Lower leg skin (tissue), 4 donors: Measurements from ENCODE around the gene NUPR1. TPM values are rescaled to one million over a fixed set of nuclear protein-coding genes. Genes with fewer than 3 reads are reported as not detected.
"Not testable (repeated sequence)": the region's sequence is repeated elsewhere in the genome, so short reads cannot be mapped to it uniquely, and the experiment has no call there.

Source experiments
- DNase-seq, 2 donors: peaks; one replicate each; pipeline ENCODE4 v3.0.0-alpha.2; 2019; ENCODE audit warnings: low spot score in 2 of 2
- H3K4me3 ChIP-seq: fragments of 200-600 bp; sonication (generic); 2 replicates; pipeline ENCODE4 v1.5.1; 2017; ENCODE audit warnings: mild to moderate bottlenecking, low read depth; ENCODE audit not compliant: poor library complexity, severe bottlenecking
- CTCF ChIP-seq, 3 donors: fragments of 450-650 bp; IDR thresholded peaks; one replicate each; pipeline ENCODE4 v1.5.1; 2016; ENCODE audit warnings: antibody characterized with exemption in 3 of 3, mild to moderate bottlenecking in 3 of 3, moderate library complexity in 2 of 3
- POLR2A ChIP-seq, 2 donors: fragments of 450-650 bp; IDR thresholded peaks; one replicate each; pipeline ENCODE4 v1.6.1; 2016 to 2017; ENCODE audit warnings: antibody characterized with exemption in 2 of 2, mild to moderate bottlenecking in 1 of 2, moderate library complexity in 1 of 2
- WGBS, 2 donors: methylation state at CpG; one replicate each; pipeline ENCODE4 v1.1.5; 2018; 5-methylcytosine and 5-hydroxymethylcytosine counted together
- intact Hi-C: fragments of 100-400 bp; cut with DNase I; formaldehyde crosslinking; loops from one replicate; pipeline ENCODE4 v1.15.0; 2023; ENCODE audit warnings: low total_unique reads
- total RNA-seq, 4 donors: library from RNA; depleted of rRNA; stranded (reverse); fragments of >200 nt; gene quantifications; one replicate each; pipeline ENCODE4 v1.1.0, GENCODE V29; 2016

NUPR1 gene
- total RNA-seq, 4 donors from 2014 or later, result 52.4 to 275 (median 140) TPM

- intact Hi-C loops, result no loop called here
- H3K4me3 ChIP-seq, result no peak overlapping the region
- WGBS, 2 donors, result 76 to 86% methylated on average over 5 of the region's 5 CpGs
- no peak for TF ChIP-seq POLR2A (IDR thresholded peaks at IDR 0.05)
- no peak for TF ChIP-seq CTCF (IDR thresholded peaks at IDR 0.05)
- no peak for DNase-seq
Measured at GRCh38 chr16:28569021-28569420, 30.2 kb upstream of the NUPR1 start.

- 94% methylated on average over 2 of the region's 2 CpGs for WGBS, 2 donors
- no peak for TF ChIP-seq POLR2A (IDR thresholded peaks at IDR 0.05)
- TF ChIP-seq CTCF (IDR thresholded peaks at IDR 0.05), result no peak
- no peak for DNase-seq
- intact Hi-C loops, result no loop called here
- H3K4me3 ChIP-seq, result no peak overlapping the region
Measured at GRCh38 chr16:28567292-28567691, 28.5 kb upstream of the NUPR1 start.

GRCh38 chr16:28566233-28566925 is 27.6 kb upstream of the NUPR1 start:
- WGBS, 2 donors, result 98% methylated on average over 4 of the region's 4 CpGs
- DNase-seq, H3K4me3 ChIP-seq, intact Hi-C loops: not testable (repeated sequence)

- DNase-seq, result no peak
- TF ChIP-seq POLR2A (IDR thresholded peaks at IDR 0.05), result no peak
- TF ChIP-seq CTCF (IDR thresholded peaks at IDR 0.05), result no peak
Measured at GRCh38 chr16:28563218-28563617, 24.4 kb upstream of the NUPR1 start.

GRCh38 chr16:28562199-28562598 is 23.4 kb upstream of the NUPR1 start:
- WGBS, 2 donors, result 95 to 96% methylated on average over 4 of the region's 4 CpGs
- no peak overlapping the region for H3K4me3 ChIP-seq
- TF ChIP-seq CTCF (IDR thresholded peaks at IDR 0.05) (no peak), POLR2A (IDR thresholded peaks at IDR 0.05) (no peak)
- DNase-seq, result no peak
- intact Hi-C loops, result no loop called here

More at GRCh38 chr16:28563218-28563617, 24.4 kb upstream of the NUPR1 start:
- 89 to 93% methylated on average over 6 of the region's 6 CpGs for WGBS, 2 donors
- intact Hi-C loops, result no loop called here
- no peak overlapping the region for H3K4me3 ChIP-seq

- no peak for DNase-seq
- intact Hi-C loops, result no loop called here
- TF ChIP-seq POLR2A (IDR thresholded peaks at IDR 0.05), result no peak
- TF ChIP-seq CTCF (IDR thresholded peaks at IDR 0.05), result no peak
- H3K4me3 ChIP-seq, result no peak overlapping the region
- 76 to 83% methylated on average over 7 of the region's 7 CpGs for WGBS, 2 donors
Measured at GRCh38 chr16:28561557-28562187, 22.9 kb upstream of the NUPR1 start.
